ENCODE results near the gene NAT8. TPM values are rescaled to one million over a fixed set of nuclear protein-coding genes. Genes with fewer than 3 reads are reported as not detected.
A peak's percentile ranks its signal among the peaks of the same experiment; 100 is the strongest.
"Not testable (repeated sequence)": the region's sequence is repeated elsewhere in the genome, so short reads cannot be mapped to it uniquely, and the experiment has no call there.

Gene NAT8
- total RNA-seq, 2 donors from 2014 or later = not detected

DNA sequence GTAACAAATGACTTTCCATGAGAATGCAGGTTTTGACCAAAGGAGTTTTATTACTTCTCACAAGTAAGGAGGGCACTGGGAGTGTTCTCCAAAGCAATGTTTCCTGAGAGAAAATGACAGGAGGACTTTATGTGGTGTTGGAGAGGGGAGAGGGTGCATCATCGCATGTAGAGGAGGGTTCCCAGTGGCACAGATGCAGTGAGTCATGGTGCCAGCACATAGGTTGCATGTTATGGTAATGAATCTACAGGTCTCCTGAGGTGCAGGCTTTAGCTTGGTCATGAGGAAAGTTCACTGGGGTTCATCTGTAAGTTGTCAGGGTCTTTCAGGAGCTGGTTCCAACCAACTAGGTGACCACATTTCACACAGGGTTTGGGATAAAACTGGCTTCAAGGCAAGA, 30.4 kb downstream of the NAT8 start:
- H3K4me1 Mint-ChIP-seq = no peaks in the 10 kb centered on the region
- no peak overlapping the region for H3K4me3 Mint-ChIP-seq
- peaks cover 16% of the 10 kb centered on the region for H3K36me3 Mint-ChIP-seq (ENCODE audit: low read depth)
- no peak overlapping the region for H3K27ac Mint-ChIP-seq
- no peaks in the 10 kb centered on the region for H3K27me3 Mint-ChIP-seq
- H3K9me3 Mint-ChIP-seq = no peaks in the 10 kb centered on the region
- ATAC-seq (replicated peaks) = no peak

DNA sequence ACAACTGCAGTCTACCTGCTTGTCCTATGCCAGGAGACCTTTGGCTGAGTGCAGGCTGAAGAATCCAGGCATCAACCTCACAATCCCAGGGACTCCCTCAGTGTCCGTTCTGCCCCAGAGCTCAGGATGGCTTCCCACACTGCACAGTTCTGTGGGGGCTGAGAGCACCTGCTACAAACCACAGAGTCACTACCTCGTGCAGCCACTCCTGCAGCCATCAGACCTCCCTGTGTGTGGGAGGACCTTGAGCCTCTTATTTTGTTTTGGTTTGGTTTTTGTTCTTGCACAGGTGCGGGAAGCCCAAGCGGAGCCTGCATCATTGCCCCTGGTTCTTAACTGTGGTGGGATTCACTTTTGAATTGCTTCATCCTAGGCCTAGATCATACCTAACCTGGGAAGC, 31.0 kb downstream of the NAT8 start:
- no peak overlapping the region for H3K27ac Mint-ChIP-seq

DNA sequence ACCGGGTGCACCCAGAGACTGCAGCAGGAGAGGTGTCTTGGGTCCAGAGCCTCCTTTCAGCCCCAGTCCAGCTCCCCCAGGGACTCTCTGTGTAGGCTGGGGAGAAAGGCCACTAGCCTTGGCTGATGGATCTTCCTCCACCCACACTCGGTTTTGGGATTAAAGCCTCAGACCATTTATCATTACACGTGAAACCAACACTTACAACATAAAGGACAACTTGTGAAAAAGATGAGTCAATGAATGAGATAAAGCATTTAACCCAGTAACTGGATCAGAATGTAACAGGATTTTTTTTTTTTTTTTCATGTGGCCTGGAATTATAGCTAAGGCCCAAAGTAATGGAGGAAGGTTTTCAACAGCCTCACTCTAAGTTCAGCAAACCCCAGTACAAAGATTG, 32.1 kb downstream of the NAT8 start:
- Mint-ChIP-seq H3K4me1 (no peaks in the 10 kb centered on the region), H3K36me3 (ENCODE audit: low read depth) (peaks cover 26% of the 10 kb centered on the region), H3K27ac (no peak overlapping the region), H3K27me3 (no peaks in the 10 kb centered on the region), H3K4me3 (no peak overlapping the region), H3K9me3 (no peaks in the 10 kb centered on the region)
- peak; percentile 48 for ATAC-seq (replicated peaks)

More for the DNA sequence above, 31.0 kb downstream of the NAT8 start:
- Mint-ChIP-seq H3K4me1 (no peaks in the 10 kb centered on the region), H3K4me3 (no peak overlapping the region), H3K9me3 (no peaks in the 10 kb centered on the region), H3K27me3 (no peaks in the 10 kb centered on the region), H3K36me3 (ENCODE audit: low read depth) (peaks cover 22% of the 10 kb centered on the region)
- ATAC-seq (replicated peaks) = no peak

DNA sequence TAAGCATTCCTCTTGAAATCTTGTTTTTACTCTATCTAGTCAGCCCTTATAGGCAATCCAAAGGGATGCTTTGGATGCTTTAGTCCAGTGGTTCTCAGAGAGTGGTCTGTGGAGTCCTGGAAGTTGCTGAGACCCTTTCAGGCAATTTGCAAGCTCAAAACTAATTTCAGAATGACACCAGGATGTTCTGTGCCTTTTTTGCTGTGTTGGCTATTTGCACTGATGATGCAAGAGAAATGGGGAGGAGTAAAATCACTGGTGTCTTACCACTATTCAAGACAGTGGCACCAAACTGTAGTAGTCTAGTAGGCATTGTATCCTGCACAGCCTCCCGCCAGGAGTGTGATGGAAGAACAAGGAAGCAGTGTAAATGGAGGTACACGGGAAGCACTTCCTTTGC, 37.6 kb downstream of the NAT8 start:
- H3K27me3 Mint-ChIP-seq; H3K4me1 Mint-ChIP-seq; ATAC-seq (replicated peaks); H3K4me3 Mint-ChIP-seq; H3K27ac Mint-ChIP-seq; H3K9me3 Mint-ChIP-seq: not testable (repeated sequence)
- peaks cover 69% of the 10 kb centered on the region for H3K36me3 Mint-ChIP-seq (ENCODE audit: low read depth)

DNA sequence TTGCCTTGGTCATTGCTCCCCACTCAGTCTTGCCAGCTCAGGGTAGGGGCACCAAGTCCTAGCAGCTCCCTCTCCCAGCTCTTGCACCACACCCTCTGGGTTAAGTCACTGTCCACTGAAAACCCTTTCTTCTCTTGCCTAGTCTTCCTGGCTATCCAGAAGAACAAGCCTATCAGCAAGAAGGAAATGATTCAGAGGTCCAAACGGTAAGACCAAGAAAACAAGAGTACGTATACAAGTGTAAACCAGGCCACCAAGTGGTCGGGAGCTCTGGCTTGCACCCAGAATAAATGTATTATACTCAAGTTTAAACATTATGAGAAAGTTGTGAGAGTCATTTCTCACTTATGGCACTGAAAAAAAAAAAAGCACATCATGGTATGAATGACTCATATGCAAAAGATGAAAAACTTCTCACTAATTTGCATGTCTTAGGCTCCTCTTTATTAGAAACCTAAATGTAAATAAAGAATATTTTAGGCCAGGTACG, 39.1 kb downstream of the NAT8 start:
- H3K4me3 Mint-ChIP-seq, H3K27me3 Mint-ChIP-seq, H3K4me1 Mint-ChIP-seq, H3K9me3 Mint-ChIP-seq: not testable (repeated sequence)
- peak overlapping the region; percentile 58 for H3K27ac Mint-ChIP-seq
- peak; percentile 93 for ATAC-seq (replicated peaks)
- H3K36me3 Mint-ChIP-seq (ENCODE audit: low read depth) = peaks cover 64% of the 10 kb centered on the region

DNA sequence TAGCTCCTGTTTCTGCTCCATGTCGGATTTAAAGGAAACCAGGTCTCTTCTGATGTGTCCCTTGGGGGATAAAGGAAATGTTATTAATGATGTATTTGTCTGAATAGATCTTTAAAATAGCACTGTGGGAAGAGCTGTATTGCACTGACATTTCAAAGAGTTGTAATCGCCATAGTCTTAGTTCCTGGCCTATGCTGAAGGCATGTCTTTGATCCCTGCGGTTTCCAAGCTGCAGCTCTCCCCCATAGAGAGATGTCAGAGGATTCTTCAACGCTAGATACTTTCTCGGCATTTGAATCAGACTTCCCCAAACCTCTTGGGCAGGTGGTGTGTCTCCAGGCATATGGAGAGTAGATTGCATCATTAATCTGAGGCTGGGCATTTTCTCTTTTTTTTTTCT, 40.4 kb downstream of the NAT8 start:
- no peak overlapping the region for H3K27ac Mint-ChIP-seq
- H3K9me3 Mint-ChIP-seq = no peaks in the 10 kb centered on the region
- peaks cover 52% of the 10 kb centered on the region for H3K36me3 Mint-ChIP-seq (ENCODE audit: low read depth)
- H3K4me3 Mint-ChIP-seq = no peak overlapping the region
- H3K4me1 Mint-ChIP-seq = no peaks in the 10 kb centered on the region
- H3K27me3 Mint-ChIP-seq = no peaks in the 10 kb centered on the region
- no peak for ATAC-seq (replicated peaks)

DNA sequence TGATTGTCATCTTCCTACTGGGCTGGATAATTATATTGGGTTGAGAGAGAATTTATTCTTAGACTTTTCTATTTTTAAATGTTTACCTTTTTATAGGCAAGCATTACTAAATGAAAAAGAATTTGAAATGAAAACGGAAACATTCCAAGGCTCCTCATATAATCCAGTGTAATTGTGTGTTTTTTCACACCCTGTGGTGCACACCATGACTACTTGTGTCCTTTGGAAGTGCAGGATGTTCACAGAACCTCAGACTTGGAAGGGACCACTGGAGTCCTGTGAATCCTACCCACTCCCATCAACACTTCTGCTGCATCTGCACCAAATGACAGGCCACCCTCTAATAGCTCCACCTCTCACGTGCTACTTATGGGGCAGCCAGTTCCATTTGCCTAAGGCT, 48.0 kb downstream of the NAT8 start:
- Mint-ChIP-seq H3K27me3 (no peaks in the 10 kb centered on the region), H3K4me1 (no peaks in the 10 kb centered on the region), H3K36me3 (ENCODE audit: low read depth) (peaks cover 7% of the 10 kb centered on the region), H3K27ac (no peak overlapping the region), H3K9me3 (no peaks in the 10 kb centered on the region), H3K4me3 (no peak overlapping the region)
- no peak for ATAC-seq (replicated peaks)

DNA sequence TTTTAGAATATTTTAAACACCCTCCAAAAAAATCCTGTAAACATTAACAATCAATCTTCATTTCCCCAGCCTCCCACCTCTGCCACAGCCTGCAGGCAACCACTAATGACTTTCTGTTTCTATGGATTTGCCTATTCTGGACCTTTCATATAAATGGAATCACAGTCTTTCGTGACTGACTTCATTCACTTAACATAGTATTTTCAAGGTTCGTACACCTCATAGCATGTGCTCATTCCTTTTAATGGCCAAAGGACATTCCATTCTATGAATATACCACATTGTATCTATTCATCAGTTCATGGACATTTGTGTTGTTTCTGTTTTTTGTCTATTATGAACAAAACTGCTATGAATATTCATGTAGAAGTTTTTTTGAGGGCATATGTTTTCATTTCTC, 48.5 kb downstream of the NAT8 start:
- no peaks in the 10 kb centered on the region for H3K4me1 Mint-ChIP-seq
- H3K36me3 Mint-ChIP-seq (ENCODE audit: low read depth) = peaks cover 7% of the 10 kb centered on the region
- no peak overlapping the region for H3K27ac Mint-ChIP-seq
- no peaks in the 10 kb centered on the region for H3K9me3 Mint-ChIP-seq
- H3K4me3 Mint-ChIP-seq = no peak overlapping the region
- ATAC-seq (replicated peaks) = no peak
- H3K27me3 Mint-ChIP-seq = no peaks in the 10 kb centered on the region

Other genes starting within 250 kb of the NAT8 start
- gene TPRKB, start 94.9 kb upstream of the NAT8 start, total RNA-seq = 10 to 100 TPM; 25.8 to 37.5 TPM
- gene DUSP11, start 137.7 kb upstream of the NAT8 start, total RNA-seq = 10 to 100 TPM; 36.7 to 41.0 TPM
- under 1 TPM in 1 of 2 donors, not detected in 1; 0.08 TPM for gene C2orf78, start 141.8 kb upstream of the NAT8 start, total RNA-seq
- gene STAMBP, start 186.5 kb upstream of the NAT8 start, total RNA-seq = 100 to 1,000 TPM in 1 of 2 donors, 10 to 100 TPM in 1; 59.5 to 152 TPM

All from activated T-helper 17 cell treated with anti-CD3 and anti-CD28 coated beads, Interleukin-2, amount 50 U/mL, for 72 hours (primary cell).